ENCODE data around the gene KLHL40. TPM values are rescaled to one million over a fixed set of nuclear protein-coding genes. Genes with fewer than 3 reads are reported as not detected.

The KLHL40 gene
- total RNA-seq, 3 donors from 2014 or later (not counting 1 experiment from before 2014, with no cell fraction given) = not detected

DNA sequence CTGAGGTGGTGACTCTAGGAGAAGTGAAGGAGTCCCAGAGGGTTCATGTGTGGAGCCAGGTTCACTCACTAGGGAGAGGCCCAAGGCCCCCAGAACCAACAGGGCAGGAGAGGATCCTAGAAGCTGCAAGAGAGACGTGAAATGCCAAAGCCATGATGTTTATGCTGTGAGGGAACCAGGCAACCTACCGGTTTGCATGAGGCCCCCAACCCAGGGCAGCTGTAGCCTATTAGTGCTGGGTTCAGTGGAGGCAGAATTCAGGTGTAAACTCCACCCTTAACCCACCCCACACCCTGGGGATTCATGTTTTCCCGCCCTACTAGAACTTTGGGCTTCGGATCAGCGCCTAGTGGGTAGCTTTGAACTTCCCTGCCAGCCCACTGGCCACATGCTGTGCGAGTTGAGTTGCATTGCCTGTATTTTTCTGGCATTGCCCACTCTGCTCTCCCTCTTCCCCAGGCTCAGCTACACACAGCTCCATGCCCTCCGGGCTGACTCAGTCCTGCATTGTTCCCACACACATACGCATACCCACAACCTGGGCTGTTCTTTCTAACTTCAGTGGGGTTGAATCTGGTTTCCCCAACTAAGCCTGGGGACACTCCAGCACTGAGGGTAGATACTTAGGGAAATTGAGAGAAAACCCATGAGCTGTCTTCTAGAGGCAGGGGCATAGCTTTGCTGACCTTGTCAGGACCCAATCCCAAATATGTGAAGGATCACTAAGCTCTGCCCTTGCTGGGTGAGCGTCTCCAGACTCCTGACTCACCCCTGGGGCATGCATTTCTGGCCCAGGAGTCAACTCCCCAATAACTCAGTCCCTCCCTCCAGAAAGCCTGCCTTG lies 33.9 kb upstream of the KLHL40 start:
- Mint-ChIP-seq H3K36me3 (no peaks in the 10 kb centered on the region), H3K27me3 (ENCODE audit: low read depth in 2 of 2) (no peaks in the 10 kb centered on the region), H3K27ac (peak overlapping the region in 1 of 2 donors; percentile 41), H3K9me3 (no peaks in the 10 kb centered on the region), H3K4me1 (peaks cover 0 to 45% of the 10 kb centered on the region in 2 donors), H3K4me3 (peak overlapping the region; percentile 50)
- 97% methylated on average over 9 of the region's 9 CpGs for WGBS (ENCODE audit: insufficient coverage)
- intact Hi-C loops (cut with micrococcal nuclease) = no loop called here
- peaks cover 17% of the 10 kb centered on the region for H3K36me3 ChIP-seq (ENCODE audit: control insufficient read depth, insufficient read depth, low read length)
- DNase-seq = no peak
- no peak overlapping the region for H3K4me3 ChIP-seq (ENCODE audit: low read length)
- H3K27me3 ChIP-seq (ENCODE audit: control insufficient read depth, insufficient read depth, low read length) = no peaks in the 10 kb centered on the region
- no peak for ATAC-seq
- H3K4me1 ChIP-seq (ENCODE audit: control insufficient read depth, insufficient read depth, low read length) = peaks cover 33% of the 10 kb centered on the region
- H3K9me3 ChIP-seq (ENCODE audit: control insufficient read depth, insufficient read depth, low read length) = no peaks in the 10 kb centered on the region
- H3K27ac ChIP-seq (ENCODE audit: low read length) = no peak overlapping the region
- TF ChIP-seq, protein P1, sequence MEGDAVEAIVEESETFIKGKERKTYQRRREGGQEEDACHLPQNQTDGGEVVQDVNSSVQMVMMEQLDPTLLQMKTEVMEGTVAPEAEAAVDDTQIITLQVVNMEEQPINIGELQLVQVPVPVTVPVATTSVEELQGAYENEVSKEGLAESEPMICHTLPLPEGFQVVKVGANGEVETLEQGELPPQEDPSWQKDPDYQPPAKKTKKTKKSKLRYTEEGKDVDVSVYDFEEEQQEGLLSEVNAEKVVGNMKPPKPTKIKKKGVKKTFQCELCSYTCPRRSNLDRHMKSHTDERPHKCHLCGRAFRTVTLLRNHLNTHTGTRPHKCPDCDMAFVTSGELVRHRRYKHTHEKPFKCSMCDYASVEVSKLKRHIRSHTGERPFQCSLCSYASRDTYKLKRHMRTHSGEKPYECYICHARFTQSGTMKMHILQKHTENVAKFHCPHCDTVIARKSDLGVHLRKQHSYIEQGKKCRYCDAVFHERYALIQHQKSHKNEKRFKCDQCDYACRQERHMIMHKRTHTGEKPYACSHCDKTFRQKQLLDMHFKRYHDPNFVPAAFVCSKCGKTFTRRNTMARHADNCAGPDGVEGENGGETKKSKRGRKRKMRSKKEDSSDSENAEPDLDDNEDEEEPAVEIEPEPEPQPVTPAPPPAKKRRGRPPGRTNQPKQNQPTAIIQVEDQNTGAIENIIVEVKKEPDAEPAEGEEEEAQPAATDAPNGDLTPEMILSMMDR (IDR thresholded peaks at IDR 0.05) = no peak

DNA sequence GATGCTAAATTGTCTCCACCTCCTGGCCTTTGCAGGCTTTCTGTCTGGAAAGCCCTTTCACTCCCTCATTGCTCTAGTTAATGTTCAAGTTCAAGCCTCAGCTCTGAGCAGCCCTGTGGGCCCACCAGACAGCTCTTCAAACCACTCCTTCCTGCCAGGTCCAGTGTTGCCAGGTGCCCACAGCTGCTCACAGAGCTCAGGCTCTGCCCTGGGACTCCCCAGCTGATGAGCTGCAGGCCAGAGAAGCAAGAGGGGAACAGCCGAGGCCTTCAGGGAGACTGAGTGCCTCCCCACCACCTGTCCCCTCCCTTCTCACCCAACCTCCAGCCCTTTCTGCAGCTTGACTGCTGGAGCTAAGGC lies 33.1 kb upstream of the KLHL40 start:
- no peaks in the 10 kb centered on the region for H3K36me3 Mint-ChIP-seq
- H3K4me1 Mint-ChIP-seq = peaks cover 0 to 47% of the 10 kb centered on the region in 2 donors
- H3K4me1 ChIP-seq (ENCODE audit: control insufficient read depth, insufficient read depth, low read length) = peaks cover 33% of the 10 kb centered on the region
- no peaks in the 10 kb centered on the region for H3K9me3 ChIP-seq (ENCODE audit: control insufficient read depth, insufficient read depth, low read length)
- no peak overlapping the region for H3K27ac ChIP-seq (ENCODE audit: low read length)
- H3K4me3 ChIP-seq (ENCODE audit: low read length) = no peak overlapping the region
- TF ChIP-seq, protein P1 (IDR thresholded peaks at IDR 0.05) = no peak
- peaks cover 9% of the 10 kb centered on the region for H3K36me3 ChIP-seq (ENCODE audit: control insufficient read depth, insufficient read depth, low read length)
- WGBS (ENCODE audit: insufficient coverage) = 64% methylated on average over 1 of the region's 1 CpG
- H3K27me3 Mint-ChIP-seq (ENCODE audit: low read depth in 2 of 2) = no peaks in the 10 kb centered on the region
- H3K9me3 Mint-ChIP-seq = no peaks in the 10 kb centered on the region
- no peak overlapping the region for H3K4me3 Mint-ChIP-seq
- no peak for DNase-seq
- intact Hi-C loops (cut with micrococcal nuclease) = no loop called here
- ATAC-seq = no peak
- peak overlapping the region in 1 of 2 donors; percentile 82 for H3K27ac Mint-ChIP-seq
- no peaks in the 10 kb centered on the region for H3K27me3 ChIP-seq (ENCODE audit: control insufficient read depth, insufficient read depth, low read length)

DNA sequence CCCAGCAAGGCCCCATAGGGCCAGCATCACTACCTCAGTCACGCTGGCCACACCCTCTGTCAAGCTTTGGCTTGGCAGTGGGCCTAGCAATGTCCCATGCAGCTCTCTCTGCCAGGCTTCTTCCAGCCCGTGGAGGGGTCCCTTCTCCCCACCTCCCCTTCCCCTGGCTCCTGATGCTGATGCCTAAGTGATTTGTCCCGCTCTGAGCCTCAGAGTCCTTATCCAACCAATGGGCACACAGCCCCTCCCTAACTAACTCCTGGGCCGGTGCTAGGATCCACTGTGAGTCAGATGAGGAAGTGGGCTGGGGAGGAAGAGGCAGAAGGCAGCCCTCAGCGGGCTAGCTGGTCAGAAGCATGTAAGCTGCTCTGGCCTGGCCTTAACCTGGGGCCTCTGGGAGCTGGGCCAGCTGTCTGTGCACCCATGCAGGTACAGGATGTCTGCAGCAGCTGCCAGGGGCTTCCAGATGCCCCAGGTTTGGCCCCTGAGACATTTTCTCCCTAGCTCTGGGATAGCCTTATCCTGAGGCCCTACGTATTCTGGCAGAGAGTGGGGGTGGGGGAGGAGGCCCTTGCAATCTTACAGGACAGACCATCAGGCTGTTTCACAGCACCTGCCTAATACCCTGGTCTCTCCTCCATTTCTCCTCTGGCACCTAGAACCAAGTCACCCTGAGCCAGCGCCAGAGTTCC lies 32.6 kb upstream of the KLHL40 start:
- ATAC-seq (peak in 2 of 3 donors; percentile 27 to 43), DNase-seq (no peak)
- H3K27ac Mint-ChIP-seq = peak overlapping the region in 1 of 2 donors; percentile 82
- intact Hi-C loops (cut with micrococcal nuclease) = no loop called here
- H3K9me3 ChIP-seq (ENCODE audit: control insufficient read depth, insufficient read depth, low read length) = no peaks in the 10 kb centered on the region
- peaks cover 0 to 47% of the 10 kb centered on the region in 2 donors for H3K4me1 Mint-ChIP-seq
- TF ChIP-seq, protein P1 (IDR thresholded peaks at IDR 0.05) = no peak
- peaks cover 33% of the 10 kb centered on the region for H3K4me1 ChIP-seq (ENCODE audit: control insufficient read depth, insufficient read depth, low read length)
- no peaks in the 10 kb centered on the region for H3K27me3 Mint-ChIP-seq (ENCODE audit: low read depth in 2 of 2)
- 46% methylated on average over 7 of the region's 7 CpGs for WGBS (ENCODE audit: insufficient coverage)
- no peaks in the 10 kb centered on the region for H3K9me3 Mint-ChIP-seq
- H3K27me3 ChIP-seq (ENCODE audit: control insufficient read depth, insufficient read depth, low read length) = no peaks in the 10 kb centered on the region
- no peak overlapping the region for H3K27ac ChIP-seq (ENCODE audit: low read length)
- H3K4me3 ChIP-seq (ENCODE audit: low read length) = no peak overlapping the region
- peak overlapping the region; percentile 88 for H3K4me3 Mint-ChIP-seq
- H3K36me3 Mint-ChIP-seq = no peaks in the 10 kb centered on the region
- H3K36me3 ChIP-seq (ENCODE audit: control insufficient read depth, insufficient read depth, low read length) = peaks cover 5% of the 10 kb centered on the region
